HG03575 (cell line): ENCODE measurements around the gene WWP2.

Experiments
- ATAC-seq: cut with Tn5 transposase; IDR thresholded peaks from one replicate; pipeline ENCODE4 v1.9.1; 2021; ENCODE audit not compliant: unreplicated experiment, insufficient number of reproducible peaks, low FRiP score; ENCODE audit errors: extremely low read depth

Gene WWP2

GRCh38 chr16:69905171-69905555 lies 143.0 kb downstream of the WWP2 start:
- no peak for ATAC-seq

GRCh38 chr16:69906838-69907401 lies 144.8 kb downstream of the WWP2 start:
- no peak for ATAC-seq

- ATAC-seq = no peak
Measured at GRCh38 chr16:69909043-69909442, 146.9 kb downstream of the WWP2 start.

GRCh38 chr16:69909760-69910159 lies 147.6 kb downstream of the WWP2 start:
- no peak for ATAC-seq

- no peak for ATAC-seq
Measured at GRCh38 chr16:69910964-69911363, 148.8 kb downstream of the WWP2 start.

GRCh38 chr16:69916462-69916861 lies 154.3 kb downstream of the WWP2 start:
- ATAC-seq = no peak

- ATAC-seq = no peak
Measured at GRCh38 chr16:69917311-69917710, 155.2 kb downstream of the WWP2 start.

GRCh38 chr16:69917739-69918138 lies 155.6 kb downstream of the WWP2 start:
- ATAC-seq = no peak

- ATAC-seq = no peak
Measured at GRCh38 chr16:69918241-69918640, 156.1 kb downstream of the WWP2 start.

- no peak for ATAC-seq
Measured at GRCh38 chr16:69921127-69921526, 159.0 kb downstream of the WWP2 start.

GRCh38 chr16:69922200-69922599 lies 160.1 kb downstream of the WWP2 start:
- ATAC-seq = no peak

- ATAC-seq = no peak
Measured at GRCh38 chr16:69924041-69924775, 162.1 kb downstream of the WWP2 start.

- no peak for ATAC-seq
Measured at GRCh38 chr16:69924777-69925191, 162.7 kb downstream of the WWP2 start.

- ATAC-seq = no peak
Measured at GRCh38 chr16:69925311-69925710, 163.2 kb downstream of the WWP2 start.

GRCh38 chr16:69926241-69926640 lies 164.1 kb downstream of the WWP2 start:
- no peak for ATAC-seq

- ATAC-seq = no peak
Measured at GRCh38 chr16:69927056-69927757, 165.1 kb downstream of the WWP2 start.

GRCh38 chr16:69928856-69929400 lies 166.8 kb downstream of the WWP2 start:
- ATAC-seq = no peak

GRCh38 chr16:69929480-69929879 lies 167.3 kb downstream of the WWP2 start:
- no peak for ATAC-seq

- ATAC-seq = no peak
Measured at GRCh38 chr16:69930117-69930776, 168.1 kb downstream of the WWP2 start.
